PC-9 (cell line): ENCODE results near the gene ZNF396. TPM values are rescaled to one million over a fixed set of nuclear protein-coding genes. Genes with fewer than 3 reads are reported as not detected.
A peak's percentile ranks its signal among the peaks of the same experiment; 100 is the strongest.

ENCODE experiments used
- BruUV-seq: library from RNA; stranded (reverse); fragments of 400-500 nt; replicated peaks from 2 replicates; lab custom pipeline; 2021; lab: Mats Ljungman, UMichigan
- CTCF ChIA-PET: fragments of 300-600 bp; sonication (Branson Sonifier 250); formaldehyde crosslinking; loops from one replicate; lab custom pipeline; 2022; ENCODE audit warnings: antibody characterized with exemption; lab: Charles Lee
- POLR2A ChIA-PET: fragments of 300-600 bp; sonication (Branson Sonifier 250); formaldehyde crosslinking; loops from one replicate; lab custom pipeline; 2022; ENCODE audit warnings: antibody characterized with exemption; ENCODE audit not compliant: unreplicated experiment; lab: Charles Lee
- DNase-seq, 2 experiments: peaks; one replicate each; pipeline versions ENCODE4 v3.0.0 to v3.0.0-alpha.2; 2015 to 2022; ENCODE audit warnings: mixed read lengths in 1 of 2
- H2AFZ ChIP-seq: fragments of 200-600 bp; sonication (generic); 2 replicates; pipeline ENCODE4 v1.8.1; 2017; ENCODE audit warnings: antibody characterized with exemption
- H3F3A ChIP-seq: fragments of 200-600 bp; sonication (generic); 2 replicates; pipeline ENCODE4 v1.8.1; 2017; ENCODE audit warnings: antibody characterized with exemption, mild to moderate bottlenecking, low read depth; ENCODE audit not compliant: insufficient read depth
- H3K27ac ChIP-seq: fragments of 200-600 bp; sonication (generic); 2 replicates; pipeline ENCODE4 v1.6.1; 2016; ENCODE audit warnings: mixed run types
- H3K27me3 ChIP-seq: fragments of 200-600 bp; sonication (generic); 2 replicates; pipeline ENCODE4 v1.6.1; 2016; ENCODE audit warnings: low read depth, mixed run types; ENCODE audit not compliant: insufficient read depth
- H3K36me3 ChIP-seq: fragments of 200-600 bp; sonication (generic); 2 replicates; pipeline ENCODE4 v1.6.1; 2016; ENCODE audit warnings: low read depth, mixed run types
- H3K4me1 ChIP-seq: fragments of 200-600 bp; sonication (generic); replicated peaks from 2 replicates; pipeline ENCODE4 v1.6.1; 2016; ENCODE audit warnings: mixed run types; ENCODE audit not compliant: insufficient read depth
- H3K4me2 ChIP-seq: fragments of 200-600 bp; sonication (generic); 2 replicates; pipeline ENCODE4 v1.6.1; 2017; ENCODE audit warnings: mixed run types
- H3K4me3 ChIP-seq: fragments of 200-600 bp; sonication (generic); 2 replicates; pipeline ENCODE4 v1.6.1; 2016; ENCODE audit warnings: mixed run types
- H3K79me2 ChIP-seq: fragments of 200-600 bp; sonication (generic); 2 replicates; pipeline ENCODE4 v1.6.1; 2017; ENCODE audit warnings: low read depth, mixed run types
- H3K9me2 ChIP-seq: fragments of 200-600 bp; sonication (generic); 2 replicates; pipeline ENCODE4 v1.8.1; 2017; ENCODE audit warnings: mild to moderate bottlenecking; ENCODE audit not compliant: insufficient read depth
- H3K9me3 ChIP-seq: fragments of 200-600 bp; sonication (generic); 2 replicates; pipeline ENCODE4 v1.8.1; 2016; ENCODE audit warnings: low read depth; ENCODE audit not compliant: insufficient read depth
- H4K20me1 ChIP-seq: fragments of 200-600 bp; sonication (generic); 2 replicates; pipeline ENCODE4 v1.8.1; 2017; ENCODE audit not compliant: insufficient read depth
- EZH2 ChIP-seq: fragments of 200-600 bp; sonication (generic); IDR thresholded peaks from 2 replicates; pipeline ENCODE4 v1.8.0; 2017; ENCODE audit warnings: antibody characterized with exemption, low read depth
- intact Hi-C: fragments of 100-400 bp; cut with micrococcal nuclease; formaldehyde crosslinking; loops from one replicate; pipeline ENCODE4 v1.10.0; 2022; ENCODE audit not compliant: unreplicated experiment
- total RNA-seq: library from RNA; stranded (reverse); gene quantifications from 2 replicates; pipeline ENCODE4 v1.2.3, GENCODE V29; 2021
- TF ChIP-seq, protein P1 (sequence below): fragments of 200-600 bp; sonication (generic); conservative IDR thresholded peaks from 2 replicates; pipeline ENCODE4 v1.6.1; 2017; ENCODE audit warnings: mixed run types, antibody characterized with exemption, mild to moderate bottlenecking, moderate library complexity

Gene ZNF396
- total RNA-seq, 1 experiment from 2014 or later = 1.9 TPM

DNA sequence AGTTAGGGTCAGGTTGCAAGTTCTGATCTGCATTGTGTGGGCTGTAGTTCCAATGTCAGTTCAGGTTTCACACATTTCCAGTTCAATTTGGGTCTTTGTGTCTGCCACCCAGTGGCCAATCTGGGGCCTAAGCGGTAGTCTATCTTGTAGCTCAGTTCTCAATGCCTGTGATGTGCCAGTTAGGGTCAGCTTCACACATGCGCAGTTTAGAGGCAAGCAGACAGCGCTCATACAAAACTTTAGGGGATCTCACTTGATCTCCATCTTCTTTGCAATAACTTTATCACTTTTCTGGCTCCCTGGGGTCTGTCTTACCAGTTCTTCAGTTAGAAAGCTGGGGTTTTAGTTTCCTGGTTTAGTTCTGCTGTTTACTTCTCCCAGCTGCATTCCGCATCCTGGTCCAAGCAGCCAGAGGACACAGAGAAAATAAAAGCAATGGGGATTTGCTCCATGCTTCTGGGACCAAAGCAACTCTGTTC is 22.0 kb downstream of the ZNF396 start:
- POLR2A ChIA-PET = no interaction called here
- H3K36me3 ChIP-seq = no peaks in the 10 kb centered on the region
- DNase-seq = peak in 1 of 2 experiments; percentile 27
- TF ChIP-seq EZH2 = no peak
- TF ChIP-seq, protein P1, sequence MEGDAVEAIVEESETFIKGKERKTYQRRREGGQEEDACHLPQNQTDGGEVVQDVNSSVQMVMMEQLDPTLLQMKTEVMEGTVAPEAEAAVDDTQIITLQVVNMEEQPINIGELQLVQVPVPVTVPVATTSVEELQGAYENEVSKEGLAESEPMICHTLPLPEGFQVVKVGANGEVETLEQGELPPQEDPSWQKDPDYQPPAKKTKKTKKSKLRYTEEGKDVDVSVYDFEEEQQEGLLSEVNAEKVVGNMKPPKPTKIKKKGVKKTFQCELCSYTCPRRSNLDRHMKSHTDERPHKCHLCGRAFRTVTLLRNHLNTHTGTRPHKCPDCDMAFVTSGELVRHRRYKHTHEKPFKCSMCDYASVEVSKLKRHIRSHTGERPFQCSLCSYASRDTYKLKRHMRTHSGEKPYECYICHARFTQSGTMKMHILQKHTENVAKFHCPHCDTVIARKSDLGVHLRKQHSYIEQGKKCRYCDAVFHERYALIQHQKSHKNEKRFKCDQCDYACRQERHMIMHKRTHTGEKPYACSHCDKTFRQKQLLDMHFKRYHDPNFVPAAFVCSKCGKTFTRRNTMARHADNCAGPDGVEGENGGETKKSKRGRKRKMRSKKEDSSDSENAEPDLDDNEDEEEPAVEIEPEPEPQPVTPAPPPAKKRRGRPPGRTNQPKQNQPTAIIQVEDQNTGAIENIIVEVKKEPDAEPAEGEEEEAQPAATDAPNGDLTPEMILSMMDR = peak; percentile 48
- intact Hi-C loops = no loop called here
- CTCF ChIA-PET = interaction anchor here (0.6 kb wide), 1 partner anchor 617 kb away, joined by 4 read pairs; no protein-coding TSS in a partner anchor
- H3K79me2 ChIP-seq = no peaks in the 10 kb centered on the region
- H4K20me1 ChIP-seq = no peaks in the 10 kb centered on the region
- no peak overlapping the region for H3K27ac ChIP-seq
- H2AFZ ChIP-seq = no peak overlapping the region
- BruUV-seq = no TSS peak
- H3K4me2 ChIP-seq = no peak overlapping the region
- no peaks in the 10 kb centered on the region for H3F3A ChIP-seq
- no peaks in the 10 kb centered on the region for H3K4me1 ChIP-seq
- H3K9me2 ChIP-seq = no peaks in the 10 kb centered on the region
- H3K27me3 ChIP-seq = no peaks in the 10 kb centered on the region
- H3K4me3 ChIP-seq = no peak overlapping the region
- H3K9me3 ChIP-seq = no peaks in the 10 kb centered on the region; the same call in none of the 2 replicates

GRCh38 chr18:35352778-35353177 is 24.4 kb downstream of the ZNF396 start:
- TF ChIP-seq EZH2 = no peak
- TF ChIP-seq, protein P1 = no peak
- Histone ChIP-seq H3K4me1 (no peaks in the 10 kb centered on the region), H3K79me2 (no peaks in the 10 kb centered on the region), H3F3A (no peaks in the 10 kb centered on the region), H2AFZ (no peak overlapping the region), H3K9me2 (no peaks in the 10 kb centered on the region), H3K4me2 (no peak overlapping the region), H3K36me3 (no peaks in the 10 kb centered on the region), H3K27me3 (no peaks in the 10 kb centered on the region), H3K27ac (no peak overlapping the region), H4K20me1 (no peaks in the 10 kb centered on the region), H3K9me3 (no peaks in the 10 kb centered on the region; the same call in none of the 2 replicates), H3K4me3 (no peak overlapping the region)
- no peak for DNase-seq
- BruUV-seq = no TSS peak
- intact Hi-C loops = no loop called here
- ChIA-PET CTCF (no interaction called here), POLR2A (no interaction called here)

DNA sequence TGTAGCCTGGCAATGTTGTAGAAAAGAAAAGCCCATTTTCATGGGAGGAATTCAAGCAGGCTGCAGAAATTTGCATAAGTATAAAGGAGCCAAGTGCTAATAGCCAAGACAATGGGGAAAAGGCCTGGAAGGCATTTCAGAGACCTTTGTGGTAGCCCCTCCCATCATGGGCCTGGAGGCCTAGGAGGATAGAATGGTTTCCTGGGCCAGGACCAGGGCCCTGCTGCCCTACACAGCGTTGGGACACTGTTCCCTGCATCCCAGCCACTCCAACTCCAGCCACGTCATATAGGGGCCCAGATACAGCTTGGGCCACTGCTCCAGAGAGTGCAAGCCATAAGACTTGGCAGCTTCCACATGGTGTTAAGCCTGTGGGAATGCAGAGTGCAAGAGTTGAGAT is 24.9 kb downstream of the ZNF396 start:
- no peaks in the 10 kb centered on the region for H3K79me2 ChIP-seq
- H3K9me3 ChIP-seq = no peaks in the 10 kb centered on the region; the same call in none of the 2 replicates
- H3K4me2 ChIP-seq = no peak overlapping the region
- H3K4me3 ChIP-seq = no peak overlapping the region
- no peaks in the 10 kb centered on the region for H4K20me1 ChIP-seq
- CTCF ChIA-PET = no interaction called here
- H3F3A ChIP-seq = no peaks in the 10 kb centered on the region
- no peaks in the 10 kb centered on the region for H3K36me3 ChIP-seq
- no TSS peak for BruUV-seq
- intact Hi-C loops = no loop called here
- TF ChIP-seq EZH2 = no peak
- TF ChIP-seq, protein P1 = no peak
- no peaks in the 10 kb centered on the region for H3K9me2 ChIP-seq
- DNase-seq = no peak
- H3K27me3 ChIP-seq = no peaks in the 10 kb centered on the region
- no peaks in the 10 kb centered on the region for H3K4me1 ChIP-seq
- POLR2A ChIA-PET = no interaction called here
- no peak overlapping the region for H2AFZ ChIP-seq
- no peak overlapping the region for H3K27ac ChIP-seq
